Measurements from ENCODE around the gene LSM12. TPM values are rescaled to one million over a fixed set of nuclear protein-coding genes. Genes with fewer than 3 reads are reported as not detected.
A peak's percentile ranks its signal among the peaks of the same experiment; 100 is the strongest.
"Not testable (repeated sequence)": the region's sequence is repeated elsewhere in the genome, so short reads cannot be mapped to it uniquely, and the experiment has no call there.

The LSM12 gene
- total RNA-seq, 1 experiment from 2014 or later, result 95.6 TPM

GRCh38 chr17:44049294-44050060 is 17.0 kb downstream of the LSM12 start:
- peaks cover 54% of the 10 kb centered on the region for H3K36me3 ChIP-seq
- H3K4me3 ChIP-seq, result no peak overlapping the region
- peaks cover 12% of the 10 kb centered on the region for H3K4me1 ChIP-seq
- H3K27me3 ChIP-seq, result no peaks in the 10 kb centered on the region
- H3K27ac ChIP-seq, result peak overlapping the region; percentile 3; the same call in 1 of the 2 replicates
- peak; percentile 95 to 99 for DNase-seq
- no peaks in the 10 kb centered on the region for H3K9me3 ChIP-seq (replicated peaks)

GRCh38 chr17:44046893-44047292 is 19.6 kb downstream of the LSM12 start:
- H3K27me3 ChIP-seq, H3K27ac ChIP-seq: not testable (repeated sequence)

GRCh38 chr17:44045486-44045885 is 21.0 kb downstream of the LSM12 start:
- no peaks in the 10 kb centered on the region for H3K9me3 ChIP-seq (replicated peaks)
- DNase-seq, result no peak
- no peak overlapping the region for H3K27ac ChIP-seq
- peaks cover 29% of the 10 kb centered on the region for H3K36me3 ChIP-seq
- H3K27me3 ChIP-seq, result no peaks in the 10 kb centered on the region
- peaks cover 9% of the 10 kb centered on the region for H3K4me1 ChIP-seq
- H3K4me3 ChIP-seq, result no peak overlapping the region

More at GRCh38 chr17:44046893-44047292, 19.6 kb downstream of the LSM12 start:
- H3K9me3 ChIP-seq (replicated peaks); DNase-seq; H3K4me3 ChIP-seq: not testable (repeated sequence)
- H3K4me1 ChIP-seq, result peaks cover 12% of the 10 kb centered on the region
- peaks cover 42% of the 10 kb centered on the region for H3K36me3 ChIP-seq

GRCh38 chr17:44044071-44044470 is 22.4 kb downstream of the LSM12 start:
- H3K27ac ChIP-seq, result no peak overlapping the region
- H3K36me3 ChIP-seq, result peaks cover 38% of the 10 kb centered on the region
- DNase-seq, result no peak

GRCh38 chr17:44043272-44043696 is 23.2 kb downstream of the LSM12 start:
- no peak for DNase-seq
- no peaks in the 10 kb centered on the region for H3K4me1 ChIP-seq
- H3K27me3 ChIP-seq, result no peaks in the 10 kb centered on the region
- H3K27ac ChIP-seq, result no peak overlapping the region
- H3K9me3 ChIP-seq (replicated peaks), result no peaks in the 10 kb centered on the region
- peaks cover 43% of the 10 kb centered on the region for H3K36me3 ChIP-seq
- H3K4me3 ChIP-seq, result no peak overlapping the region

More at GRCh38 chr17:44044071-44044470, 22.4 kb downstream of the LSM12 start:
- Histone ChIP-seq H3K9me3 (replicated peaks) (no peaks in the 10 kb centered on the region), H3K27me3 (no peaks in the 10 kb centered on the region), H3K4me3 (no peak overlapping the region), H3K4me1 (no peaks in the 10 kb centered on the region)

GRCh38 chr17:44039829-44040635 is 26.4 kb downstream of the LSM12 start:
- Histone ChIP-seq H3K4me1 (no peaks in the 10 kb centered on the region), H3K9me3 (replicated peaks) (no peaks in the 10 kb centered on the region), H3K27ac (no peak overlapping the region), H3K4me3 (no peak overlapping the region), H3K36me3 (peaks cover 49% of the 10 kb centered on the region), H3K27me3 (no peaks in the 10 kb centered on the region)
- DNase-seq, result no peak

GRCh38 chr17:44038604-44039011 is 27.9 kb downstream of the LSM12 start:
- H3K36me3 ChIP-seq, result peaks cover 55% of the 10 kb centered on the region
- H3K9me3 ChIP-seq (replicated peaks), result no peaks in the 10 kb centered on the region
- no peak overlapping the region for H3K4me3 ChIP-seq
- H3K27ac ChIP-seq, result no peak overlapping the region
- no peaks in the 10 kb centered on the region for H3K4me1 ChIP-seq
- H3K27me3 ChIP-seq, result no peaks in the 10 kb centered on the region
- DNase-seq, result no peak

GRCh38 chr17:44037471-44037870 is 29.0 kb downstream of the LSM12 start:
- Histone ChIP-seq H3K4me1 (no peaks in the 10 kb centered on the region), H3K27ac (no peak overlapping the region), H3K27me3 (no peaks in the 10 kb centered on the region), H3K36me3 (peaks cover 59% of the 10 kb centered on the region), H3K4me3 (no peak overlapping the region), H3K9me3 (replicated peaks) (no peaks in the 10 kb centered on the region)
- DNase-seq, result no peak

GRCh38 chr17:44034688-44035087 is 31.8 kb downstream of the LSM12 start:
- not testable (repeated sequence) for H3K27me3 ChIP-seq; H3K4me1 ChIP-seq; H3K27ac ChIP-seq; H3K9me3 ChIP-seq (replicated peaks); DNase-seq; H3K4me3 ChIP-seq
- H3K36me3 ChIP-seq, result peaks cover 58% of the 10 kb centered on the region

- no peaks in the 10 kb centered on the region for H3K9me3 ChIP-seq (replicated peaks)
- no peak overlapping the region for H3K4me3 ChIP-seq
- peaks cover 57% of the 10 kb centered on the region for H3K36me3 ChIP-seq
- H3K4me1 ChIP-seq, result no peaks in the 10 kb centered on the region
- H3K27ac ChIP-seq, result no peak overlapping the region
- no peak for DNase-seq
- H3K27me3 ChIP-seq, result no peaks in the 10 kb centered on the region
Observed at GRCh38 chr17:44033861-44034408, 32.5 kb downstream of the LSM12 start.

- no peak overlapping the region for H3K4me3 ChIP-seq
- H3K4me1 ChIP-seq, result no peaks in the 10 kb centered on the region
- no peaks in the 10 kb centered on the region for H3K9me3 ChIP-seq (replicated peaks)
- no peak for DNase-seq
- peaks cover 30% of the 10 kb centered on the region for H3K36me3 ChIP-seq
- H3K27ac ChIP-seq, result no peak overlapping the region
- H3K27me3 ChIP-seq, result no peaks in the 10 kb centered on the region
Observed at GRCh38 chr17:44030482-44030881, 36.0 kb downstream of the LSM12 start.

- no peak overlapping the region for H3K27ac ChIP-seq
- peaks cover 30% of the 10 kb centered on the region for H3K36me3 ChIP-seq
- no peak overlapping the region for H3K4me3 ChIP-seq
- no peaks in the 10 kb centered on the region for H3K27me3 ChIP-seq
- DNase-seq, result no peak
- H3K4me1 ChIP-seq, result peaks cover 6% of the 10 kb centered on the region
- H3K9me3 ChIP-seq (replicated peaks), result no peaks in the 10 kb centered on the region
Observed at GRCh38 chr17:44029736-44030135, 36.7 kb downstream of the LSM12 start.

GRCh38 chr17:44024853-44025252 is 41.6 kb downstream of the LSM12 start:
- Histone ChIP-seq H3K27ac (no peak overlapping the region), H3K4me3 (no peak overlapping the region), H3K36me3 (0 out of 2 replicates have a peak, but pooled peaks cover 6% of the 10 kb centered on the region), H3K27me3 (no peaks in the 10 kb centered on the region), H3K4me1 (peaks cover 15% of the 10 kb centered on the region), H3K9me3 (replicated peaks) (no peaks in the 10 kb centered on the region)
- peak in 1 of 2 experiments; percentile 35 for DNase-seq

GRCh38 chr17:44024271-44024663 is 42.2 kb downstream of the LSM12 start:
- Histone ChIP-seq H3K4me3 (no peak overlapping the region), H3K27me3 (no peaks in the 10 kb centered on the region), H3K4me1 (peaks cover 15% of the 10 kb centered on the region), H3K9me3 (replicated peaks) (no peaks in the 10 kb centered on the region), H3K27ac (no peak overlapping the region), H3K36me3 (0 out of 2 replicates have a peak, but pooled peaks cover under 1% of the 10 kb centered on the region)
- peak; percentile 51 to 63 for DNase-seq
